OCI-LY1 (cell line): ENCODE measurements around the gene BROX.

Source experiments
- H2AFZ ChIP-seq: fragments of 200-600 bp; sonication (generic), shearing (Covaris generic); 2 replicates; pipeline ENCODE4 v1.6.0; 2014; ENCODE audit warnings: antibody characterized with exemption, mild to moderate bottlenecking, low read length
- H3F3A ChIP-seq: fragments of 200-600 bp; sonication (generic), shearing (Covaris generic); 2 replicates; pipeline ENCODE4 v1.6.0; 2014; ENCODE audit warnings: mild to moderate bottlenecking, antibody characterized with exemption, low read length, moderate library complexity; ENCODE audit not compliant: insufficient read depth
- H3K27ac ChIP-seq: fragments of 200-600 bp; sonication (generic); 2 replicates; pipeline ENCODE4 v1.5.1; 2014; ENCODE audit warnings: low read length, mixed run types, mild to moderate bottlenecking, low read depth; ENCODE audit not compliant: poor library complexity, severe bottlenecking
- H3K27me3 ChIP-seq: fragments of 200-600 bp; sonication (generic); 2 replicates; pipeline ENCODE4 v1.6.0; 2014; ENCODE audit warnings: antibody characterized with exemption, mild to moderate bottlenecking, low read length, moderate library complexity; ENCODE audit not compliant: insufficient read depth
- H3K36me3 ChIP-seq: fragments of 200-600 bp; sonication (generic); 2 replicates; pipeline ENCODE4 v1.6.1; 2014; ENCODE audit warnings: mild to moderate bottlenecking, antibody characterized with exemption, low read length, moderate library complexity, mixed read lengths; ENCODE audit not compliant: insufficient read depth
- H3K4me1 ChIP-seq: fragments of 200-600 bp; sonication (generic); 2 replicates; pipeline ENCODE4 v1.5.1; 2014; ENCODE audit warnings: mild to moderate bottlenecking, low read length, moderate library complexity; ENCODE audit not compliant: insufficient read depth, severe bottlenecking
- H3K4me2 ChIP-seq: fragments of 200-600 bp; sonication (generic), shearing (Covaris generic); 2 replicates; pipeline ENCODE4 v1.6.1; 2014; ENCODE audit warnings: low read length
- H3K4me3 ChIP-seq: fragments of 200-600 bp; sonication (generic); 2 replicates; pipeline ENCODE4 v1.5.1; 2014; ENCODE audit warnings: low read length, low read depth, mild to moderate bottlenecking, mixed read lengths; ENCODE audit not compliant: poor library complexity, severe bottlenecking
- H3K79me2 ChIP-seq: fragments of 200-600 bp; shearing (Covaris generic); 2 replicates; pipeline ENCODE4 v1.6.1; 2016; ENCODE audit warnings: mixed run types, low read length, mixed read lengths; ENCODE audit not compliant: insufficient read depth
- H3K9ac ChIP-seq: fragments of 200-600 bp; sonication (generic), shearing (Covaris generic); 2 replicates; pipeline ENCODE4 v1.6.1; 2014; ENCODE audit warnings: mild to moderate bottlenecking, low read length, mixed read lengths
- H3K9me2 ChIP-seq: fragments of 200-600 bp; sonication (generic), shearing (Covaris generic); 2 replicates; pipeline ENCODE4 v1.6.1; 2014; ENCODE audit warnings: low read depth, mild to moderate bottlenecking, low read length, mixed read lengths
- H3K9me3 ChIP-seq: fragments of 200-600 bp; shearing (Covaris generic); 2 replicates; pipeline ENCODE4 v1.6.1; 2014; ENCODE audit warnings: low read length, mixed read lengths
- H4K20me1 ChIP-seq: fragments of 200-600 bp; sonication (generic), shearing (Covaris generic); 2 replicates; pipeline ENCODE4 v1.6.0; 2016; ENCODE audit warnings: mild to moderate bottlenecking, low read length; ENCODE audit not compliant: insufficient read depth
- CTCF ChIP-seq: fragments of 200-600 bp; sonication (generic), shearing (Covaris generic); IDR thresholded peaks from 2 replicates; pipeline ENCODE4 v1.5.1; 2017; ENCODE audit warnings: mild to moderate bottlenecking, antibody characterized with exemption, low read length, moderate library complexity, mixed read lengths
- EZH2 ChIP-seq: fragments of 200-600 bp; sonication (generic), shearing (Covaris generic); IDR thresholded peaks from 2 replicates; pipeline ENCODE4 v1.8.0; 2017; ENCODE audit warnings: borderline replicate concordance, mixed run types, mild to moderate bottlenecking, antibody characterized with exemption, low read length, moderate library complexity, mixed read lengths

BROX gene

GRCh38 chr1:222697826-222698225 lies 14.5 kb upstream of the BROX start:
- Histone ChIP-seq H3K9me2 (no peaks in the 10 kb centered on the region), H3K27me3 (no peaks in the 10 kb centered on the region), H3K4me2 (no peak overlapping the region), H3K36me3 (peaks cover 25% of the 10 kb centered on the region), H2AFZ (no peak overlapping the region), H4K20me1 (no peaks in the 10 kb centered on the region), H3K9me3 (no peaks in the 10 kb centered on the region), H3K4me1 (no peaks in the 10 kb centered on the region), H3F3A (no peaks in the 10 kb centered on the region), H3K79me2 (no peaks in the 10 kb centered on the region), H3K9ac (no peak overlapping the region), H3K27ac (no peak overlapping the region), H3K4me3 (no peak overlapping the region)
- TF ChIP-seq EZH2 (no peak), CTCF (no peak)

- no peak for TF ChIP-seq EZH2
- TF ChIP-seq CTCF = no peak
- Histone ChIP-seq H3K9ac (no peak overlapping the region), H3F3A (peaks cover 3% of the 10 kb centered on the region; the same call in 1 of the 2 replicates), H3K4me3 (no peak overlapping the region), H3K27me3 (no peaks in the 10 kb centered on the region), H3K36me3 (peaks cover 35% of the 10 kb centered on the region), H3K4me1 (no peaks in the 10 kb centered on the region), H3K27ac (no peak overlapping the region), H2AFZ (no peak overlapping the region), H4K20me1 (no peaks in the 10 kb centered on the region), H3K4me2 (no peak overlapping the region), H3K9me3 (peaks cover 15% of the 10 kb centered on the region), H3K9me2 (no peaks in the 10 kb centered on the region), H3K79me2 (0 out of 2 replicates have a peak, but pooled peaks cover 10% of the 10 kb centered on the region)
These were observed 10.2 kb upstream of the BROX start for GRCh38 chr1:222702210-222702609.

- H2AFZ ChIP-seq = no peak overlapping the region
- H3K4me3 ChIP-seq = no peak overlapping the region
- H3K27ac ChIP-seq = no peak overlapping the region
- peaks cover 15% of the 10 kb centered on the region for H3K9me3 ChIP-seq
- peaks cover 31% of the 10 kb centered on the region for H3K36me3 ChIP-seq
- no peak overlapping the region for H3K9ac ChIP-seq
- 0 out of 2 replicates have a peak, but pooled peaks cover 10% of the 10 kb centered on the region for H3K79me2 ChIP-seq
- peaks cover 3% of the 10 kb centered on the region; the same call in 1 of the 2 replicates for H3F3A ChIP-seq
- H3K9me2 ChIP-seq = no peaks in the 10 kb centered on the region
- no peaks in the 10 kb centered on the region for H3K4me1 ChIP-seq
- no peaks in the 10 kb centered on the region for H3K27me3 ChIP-seq
- TF ChIP-seq EZH2 (no peak), CTCF (no peak)
- H4K20me1 ChIP-seq = no peaks in the 10 kb centered on the region
- H3K4me2 ChIP-seq = no peak overlapping the region
These were observed 8.1 kb upstream of the BROX start for GRCh38 chr1:222704260-222704659.
